KMS-11 (cell line): ENCODE measurements around the gene TMEM184C.

ENCODE experiments used
- H2AFZ ChIP-seq: fragments of 200-600 bp; sonication (generic); 2 replicates; pipeline ENCODE4 v1.6.1; 2016; ENCODE audit warnings: antibody characterized with exemption, mixed run types, low read depth
- H3K27ac ChIP-seq: fragments of 200-600 bp; sonication (generic); 2 replicates; pipeline ENCODE4 v1.6.1; 2016; ENCODE audit warnings: mild to moderate bottlenecking, mixed run types
- H3K27me3 ChIP-seq: fragments of 200-600 bp; sonication (generic); 2 replicates; pipeline ENCODE4 v1.6.1; 2017; ENCODE audit warnings: mild to moderate bottlenecking, low read depth, mixed run types, moderate library complexity; ENCODE audit not compliant: insufficient read depth
- H3K36me3 ChIP-seq: fragments of 200-600 bp; sonication (generic); 2 replicates; pipeline ENCODE4 v1.6.1; 2017; ENCODE audit warnings: mild to moderate bottlenecking, mixed run types; ENCODE audit not compliant: insufficient read depth
- H3K4me1 ChIP-seq: fragments of 200-600 bp; sonication (generic); 2 replicates; pipeline ENCODE4 v1.6.1; 2016; ENCODE audit warnings: mild to moderate bottlenecking, low read depth, mixed run types; ENCODE audit not compliant: poor library complexity, severe bottlenecking
- H3K4me2 ChIP-seq: fragments of 200-600 bp; sonication (generic); 2 replicates; pipeline ENCODE4 v1.7.0; 2016; ENCODE audit warnings: mild to moderate bottlenecking, mixed run types
- H3K4me3 ChIP-seq: fragments of 200-600 bp; sonication (generic); IDR thresholded peaks from 2 replicates; pipeline ENCODE4 v1.6.1; 2017; ENCODE audit warnings: low read depth, low read length, mixed read lengths; ENCODE audit not compliant: insufficient read depth
- H3K79me2 ChIP-seq: fragments of 200-600 bp; sonication (generic); 2 replicates; pipeline ENCODE4 v1.6.1; 2016; ENCODE audit warnings: low read depth, mixed run types; ENCODE audit not compliant: insufficient read depth
- H3K9ac ChIP-seq: fragments of 200-600 bp; sonication (generic); 2 replicates; pipeline ENCODE4 v1.6.1; 2016; ENCODE audit warnings: mild to moderate bottlenecking, mixed run types
- H4K20me1 ChIP-seq: fragments of 200-600 bp; sonication (generic); 2 replicates; pipeline ENCODE4 v1.6.1; 2016; ENCODE audit warnings: mild to moderate bottlenecking, mixed run types; ENCODE audit not compliant: insufficient read depth
- TF ChIP-seq, protein P1 (sequence below): fragments of 200-600 bp; sonication (generic); conservative IDR thresholded peaks from 2 replicates; pipeline ENCODE4 v1.6.1; 2017; ENCODE audit warnings: low read depth, mild to moderate bottlenecking, antibody characterized with exemption, low read length, moderate library complexity, mixed read lengths

Gene TMEM184C

DNA sequence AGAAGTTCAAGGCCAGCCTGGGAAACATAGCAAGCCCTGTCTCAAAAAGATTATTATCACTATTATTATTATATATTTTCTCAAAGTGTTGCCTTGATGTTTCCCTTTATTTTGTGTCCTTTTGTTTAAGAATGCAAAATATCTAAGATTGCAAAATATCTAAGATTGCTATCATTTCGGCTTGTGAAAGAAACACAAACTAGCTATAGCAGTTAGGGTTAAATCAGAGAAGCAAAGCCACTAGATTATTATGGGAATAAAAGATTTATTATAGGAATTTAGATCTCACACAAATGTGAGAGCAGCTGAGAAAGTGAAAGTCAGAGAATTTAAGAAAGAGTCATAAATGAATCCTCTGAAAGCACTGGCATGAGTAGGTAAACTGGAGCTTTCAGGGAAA lies 18.0 kb upstream of the TMEM184C start:
- Histone ChIP-seq H4K20me1 (no peaks in the 10 kb centered on the region), H3K27me3 (no peaks in the 10 kb centered on the region), H3K27ac (no peak overlapping the region), H3K4me2 (no peak overlapping the region), H3K4me3 (no peak overlapping the region), H3K4me1 (no peaks in the 10 kb centered on the region), H2AFZ (no peak overlapping the region), H3K9ac (no peak overlapping the region), H3K36me3 (no peaks in the 10 kb centered on the region), H3K79me2 (no peaks in the 10 kb centered on the region)
- TF ChIP-seq, protein P1, sequence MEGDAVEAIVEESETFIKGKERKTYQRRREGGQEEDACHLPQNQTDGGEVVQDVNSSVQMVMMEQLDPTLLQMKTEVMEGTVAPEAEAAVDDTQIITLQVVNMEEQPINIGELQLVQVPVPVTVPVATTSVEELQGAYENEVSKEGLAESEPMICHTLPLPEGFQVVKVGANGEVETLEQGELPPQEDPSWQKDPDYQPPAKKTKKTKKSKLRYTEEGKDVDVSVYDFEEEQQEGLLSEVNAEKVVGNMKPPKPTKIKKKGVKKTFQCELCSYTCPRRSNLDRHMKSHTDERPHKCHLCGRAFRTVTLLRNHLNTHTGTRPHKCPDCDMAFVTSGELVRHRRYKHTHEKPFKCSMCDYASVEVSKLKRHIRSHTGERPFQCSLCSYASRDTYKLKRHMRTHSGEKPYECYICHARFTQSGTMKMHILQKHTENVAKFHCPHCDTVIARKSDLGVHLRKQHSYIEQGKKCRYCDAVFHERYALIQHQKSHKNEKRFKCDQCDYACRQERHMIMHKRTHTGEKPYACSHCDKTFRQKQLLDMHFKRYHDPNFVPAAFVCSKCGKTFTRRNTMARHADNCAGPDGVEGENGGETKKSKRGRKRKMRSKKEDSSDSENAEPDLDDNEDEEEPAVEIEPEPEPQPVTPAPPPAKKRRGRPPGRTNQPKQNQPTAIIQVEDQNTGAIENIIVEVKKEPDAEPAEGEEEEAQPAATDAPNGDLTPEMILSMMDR: no peak

DNA sequence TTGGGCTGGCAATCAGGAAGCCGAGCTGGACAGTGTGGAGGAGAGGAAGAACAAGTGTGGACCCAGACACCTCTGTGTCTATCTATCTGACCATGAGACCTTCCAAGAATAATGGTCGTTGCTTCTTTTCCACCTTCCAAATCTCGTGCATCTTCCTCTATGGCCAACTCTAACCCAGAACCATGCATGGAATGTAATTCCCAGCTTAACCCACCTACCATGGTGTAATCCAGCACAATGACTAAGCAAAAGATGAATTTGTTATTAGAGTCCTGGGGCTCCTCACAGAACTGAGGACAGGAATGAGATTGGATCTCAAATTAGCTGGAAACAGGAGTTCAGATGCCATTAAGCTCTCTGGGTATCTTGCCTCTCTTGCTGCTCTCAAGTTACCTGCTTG lies 17.4 kb upstream of the TMEM184C start:
- H3K27ac ChIP-seq: no peak overlapping the region

DNA sequence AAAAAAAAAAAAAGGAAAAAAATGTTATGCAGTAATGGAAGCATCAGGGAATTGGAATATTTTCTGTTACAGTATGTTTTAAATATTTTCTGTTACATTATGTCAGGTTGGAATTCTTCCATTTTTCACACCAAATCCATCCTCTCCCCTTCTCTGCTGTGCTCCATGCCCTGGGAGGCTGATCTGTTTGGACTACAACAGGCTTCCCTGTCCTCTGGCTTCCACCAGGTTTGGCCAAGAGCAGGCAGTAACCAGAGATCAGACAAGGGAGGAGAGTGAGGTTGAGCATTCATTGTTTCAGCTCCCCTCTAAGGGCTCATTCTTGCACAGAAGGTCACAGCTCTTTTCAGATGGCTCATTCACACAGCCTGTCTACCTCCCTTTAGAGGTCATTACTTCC lies 11.7 kb upstream of the TMEM184C start:
- H2AFZ ChIP-seq: no peak overlapping the region
- TF ChIP-seq, protein P1: no peak

More for the DNA sequence above, 17.4 kb upstream of the TMEM184C start:
- Histone ChIP-seq H3K4me3 (no peak overlapping the region), H3K4me1 (no peaks in the 10 kb centered on the region), H3K79me2 (no peaks in the 10 kb centered on the region), H4K20me1 (no peaks in the 10 kb centered on the region), H3K4me2 (no peak overlapping the region), H2AFZ (no peak overlapping the region), H3K36me3 (no peaks in the 10 kb centered on the region), H3K27me3 (no peaks in the 10 kb centered on the region), H3K9ac (no peak overlapping the region)
- TF ChIP-seq, protein P1: no peak

DNA sequence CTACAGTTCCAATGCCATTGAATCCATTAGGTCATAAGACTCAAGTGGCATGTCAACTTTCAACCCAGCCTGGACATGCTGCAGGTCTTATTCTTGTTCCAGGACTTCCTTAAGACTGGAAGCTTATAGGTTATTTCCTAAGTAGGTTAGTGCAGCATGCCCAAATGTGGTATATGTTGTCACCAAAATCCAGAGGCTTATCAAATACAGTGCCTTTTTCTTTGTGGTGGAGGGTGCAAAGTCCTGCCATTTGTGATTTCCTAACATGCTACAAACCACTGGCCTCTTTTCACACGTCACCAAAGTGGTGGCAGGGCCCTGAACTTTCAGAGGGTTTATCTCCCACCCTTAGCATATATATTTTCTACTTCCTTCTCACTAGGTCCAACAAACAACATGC lies 9.7 kb upstream of the TMEM184C start:
- Histone ChIP-seq H4K20me1 (no peaks in the 10 kb centered on the region), H3K4me2 (no peak overlapping the region), H3K79me2 (no peaks in the 10 kb centered on the region)

More for the DNA sequence above, 11.7 kb upstream of the TMEM184C start:
- H3K79me2 ChIP-seq: no peaks in the 10 kb centered on the region
- no peak overlapping the region for H3K9ac ChIP-seq
- H3K36me3 ChIP-seq: no peaks in the 10 kb centered on the region
- H3K4me2 ChIP-seq: no peak overlapping the region
- no peak overlapping the region for H3K4me3 ChIP-seq
- no peaks in the 10 kb centered on the region for H3K27me3 ChIP-seq
- no peak overlapping the region for H3K27ac ChIP-seq
- no peaks in the 10 kb centered on the region for H3K4me1 ChIP-seq
- no peaks in the 10 kb centered on the region for H4K20me1 ChIP-seq

More for the DNA sequence above, 9.7 kb upstream of the TMEM184C start:
- Histone ChIP-seq H3K9ac (no peak overlapping the region), H3K4me1 (no peaks in the 10 kb centered on the region), H3K4me3 (no peak overlapping the region), H3K27me3 (no peaks in the 10 kb centered on the region), H3K36me3 (no peaks in the 10 kb centered on the region), H2AFZ (no peak overlapping the region), H3K27ac (no peak overlapping the region)
- TF ChIP-seq, protein P1: no peak
